ENCODE data around the gene MXD4.
A peak's percentile ranks its signal among the peaks of the same experiment; 100 is the strongest.

The MXD4 gene

DNA sequence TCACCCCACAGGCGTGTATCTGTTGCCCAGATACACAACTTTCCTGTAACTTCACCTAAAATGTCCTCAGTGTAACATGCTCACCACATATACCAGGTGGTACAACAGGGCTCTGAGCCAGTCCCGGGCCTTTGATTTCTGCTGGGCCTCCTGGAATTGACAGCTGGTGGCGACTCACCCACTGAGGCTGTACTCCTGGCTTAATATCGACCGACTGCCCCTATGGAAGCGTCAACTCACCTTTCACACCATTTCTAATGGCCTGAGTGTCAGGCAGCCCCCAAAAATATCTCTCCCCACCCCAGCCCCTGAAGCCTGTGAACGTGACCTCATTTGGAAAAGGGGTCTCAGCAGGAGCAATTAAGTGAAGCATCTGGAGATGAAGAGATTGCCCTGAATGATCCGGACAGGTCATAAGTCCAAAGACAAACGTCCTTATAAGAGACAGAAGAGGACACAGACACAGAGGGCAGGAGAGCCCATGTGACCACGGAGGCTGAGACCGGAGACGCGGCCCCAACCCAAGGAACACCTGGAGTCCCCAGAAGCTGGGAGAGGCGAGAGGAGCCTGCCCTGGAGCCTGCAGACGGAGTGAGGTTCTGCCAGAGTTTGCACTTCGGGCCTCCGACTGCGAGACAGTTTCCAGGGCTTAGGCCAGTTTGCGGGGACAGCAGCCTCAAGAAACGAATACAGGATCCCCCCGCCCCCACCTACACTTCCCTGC lies 12.6 kb upstream of the MXD4 start:
- no peak for DNase-seq

DNA sequence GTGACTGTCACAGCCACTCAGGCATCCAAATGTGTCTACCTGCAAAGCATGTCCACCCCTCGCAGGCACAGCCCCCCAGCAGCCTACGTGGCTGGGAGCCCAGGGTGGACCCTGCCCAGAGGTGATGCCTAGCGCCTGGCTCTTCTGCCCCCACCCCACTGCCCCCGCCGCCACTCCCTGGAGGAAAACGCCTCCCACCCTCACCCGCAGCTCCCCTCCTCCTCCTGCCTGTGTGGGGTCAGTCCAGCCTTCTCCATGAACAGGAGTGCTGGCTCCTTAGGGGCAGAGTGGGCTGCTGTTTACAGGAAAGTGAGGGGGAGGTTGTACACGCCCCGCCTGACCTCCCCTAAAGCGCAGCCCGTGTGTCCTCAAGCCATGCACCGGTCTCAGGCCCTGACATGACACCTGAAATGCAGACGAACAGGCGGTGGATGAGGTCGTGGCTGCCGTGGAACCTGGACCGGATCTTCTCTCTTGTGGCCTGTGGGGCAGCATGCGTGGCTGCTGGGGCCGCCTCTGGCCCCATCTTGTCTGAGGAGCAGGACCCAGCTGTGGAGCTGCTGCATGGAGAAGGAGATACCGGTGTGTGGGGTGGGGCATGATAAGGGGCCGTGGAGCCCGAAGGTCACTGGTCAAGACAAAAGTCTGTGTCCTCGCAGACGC lies 11.9 kb upstream of the MXD4 start:
- no peak for DNase-seq

DNA sequence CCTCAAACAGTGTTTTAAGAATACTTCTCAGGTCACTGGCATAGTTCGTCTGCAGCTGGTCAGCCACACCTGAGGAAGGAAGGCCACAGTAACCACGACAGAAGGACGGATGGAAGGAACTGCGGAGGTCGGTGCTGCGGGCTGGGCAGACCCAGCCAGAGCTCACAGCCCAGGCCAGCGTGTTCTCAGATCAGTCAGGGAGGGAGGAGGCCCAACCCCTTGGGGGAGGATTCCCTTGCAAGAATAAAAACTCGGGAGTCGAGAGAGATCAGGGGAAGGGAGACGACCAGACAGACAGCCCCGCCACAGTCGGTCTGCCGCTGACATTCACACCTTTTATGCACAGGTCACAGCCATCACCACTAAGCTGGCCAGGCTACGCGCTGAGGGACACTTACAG lies 11.3 kb upstream of the MXD4 start:
- no peak for DNase-seq

DNA sequence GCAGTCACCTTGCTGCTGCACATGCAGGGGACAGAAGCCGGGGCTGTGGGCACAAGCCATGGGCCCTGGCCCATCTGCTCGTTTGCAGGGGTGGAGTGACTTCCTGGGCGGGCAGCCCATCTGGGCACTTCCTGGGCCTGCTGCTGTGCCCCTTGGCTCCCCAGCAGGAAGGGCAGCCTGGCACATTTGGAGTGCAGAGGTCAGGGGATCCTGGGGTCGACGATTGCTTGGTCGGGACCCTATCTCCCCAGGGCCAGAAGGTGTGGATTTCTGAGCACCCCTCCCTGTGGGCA lies 10.9 kb upstream of the MXD4 start:
- DNase-seq, result no peak

DNA sequence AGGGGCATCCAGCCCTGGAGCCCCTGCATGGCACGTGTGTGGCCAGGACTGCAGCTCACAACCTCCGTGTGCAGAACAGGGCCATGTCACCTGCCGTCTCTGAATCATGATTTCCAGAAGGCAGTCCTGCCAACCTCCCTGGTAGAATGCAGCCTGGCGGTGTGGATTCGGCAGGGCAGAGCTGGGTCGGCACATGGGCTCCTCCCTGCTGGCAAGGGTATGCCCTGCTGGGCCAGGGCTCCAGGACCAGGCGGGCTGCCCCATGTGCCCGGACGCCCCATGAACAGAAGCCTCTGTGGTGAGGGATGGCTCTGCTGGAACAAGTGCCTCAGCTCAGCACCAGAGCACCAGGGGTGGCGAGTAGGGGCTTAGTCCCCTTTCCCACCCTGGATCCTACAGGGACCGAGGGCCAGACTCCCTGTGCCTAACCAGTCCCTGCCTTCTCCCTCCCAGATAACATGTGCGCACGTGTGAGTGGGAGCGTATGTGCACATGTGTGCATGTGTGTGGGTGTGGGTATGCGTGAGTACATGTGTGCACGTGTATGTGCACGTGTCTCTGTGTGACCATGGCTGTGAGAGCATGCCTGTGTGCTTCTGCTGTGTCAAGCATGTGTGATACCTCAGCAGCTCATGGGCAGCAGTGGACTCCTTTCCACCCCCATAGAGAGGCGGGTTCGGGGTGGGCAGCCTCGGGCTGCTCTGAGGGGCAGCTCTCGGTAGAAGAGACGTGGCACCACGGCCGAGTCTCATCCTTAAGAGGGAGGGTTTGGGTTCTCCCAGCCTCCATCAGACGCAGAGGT lies 10.3 kb upstream of the MXD4 start:
- DNase-seq, result no peak

DNA sequence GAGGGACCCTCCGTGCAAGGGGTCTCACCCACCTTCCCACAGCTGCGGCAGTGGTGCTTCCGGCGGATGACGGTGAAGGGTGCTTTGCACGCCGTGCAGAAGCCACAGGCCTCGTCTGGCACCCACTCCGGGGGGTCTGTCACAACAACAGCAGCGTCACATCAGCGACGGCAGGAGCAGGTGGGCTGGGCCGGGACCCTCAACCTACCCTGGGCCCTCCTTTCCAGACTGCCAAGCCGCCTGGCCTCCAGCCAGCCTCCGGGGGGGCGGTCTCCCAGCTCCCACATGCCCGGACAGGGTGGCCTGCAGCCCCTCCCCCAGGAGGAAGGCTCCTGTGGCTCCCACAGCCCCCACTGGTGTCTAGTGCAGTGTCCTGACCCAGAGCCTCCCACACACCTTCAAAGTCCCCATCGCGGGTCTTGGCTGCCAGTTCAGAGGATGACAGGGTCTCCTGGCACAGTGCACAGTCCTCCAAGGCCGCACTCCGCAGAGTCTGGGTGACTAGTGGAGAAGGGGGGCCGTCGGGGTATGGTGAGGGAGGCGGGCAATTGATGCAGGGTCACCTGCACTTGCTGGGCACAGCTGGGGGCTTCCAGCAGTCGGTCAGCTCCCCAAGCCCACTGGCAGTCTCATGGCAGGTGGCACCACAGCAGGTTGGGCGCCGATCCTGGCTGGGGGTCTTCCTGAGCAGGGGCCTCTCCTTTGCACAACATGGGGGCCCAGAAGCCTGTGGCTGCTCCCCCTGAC lies 9.5 kb upstream of the MXD4 start:
- no peak for DNase-seq

DNA sequence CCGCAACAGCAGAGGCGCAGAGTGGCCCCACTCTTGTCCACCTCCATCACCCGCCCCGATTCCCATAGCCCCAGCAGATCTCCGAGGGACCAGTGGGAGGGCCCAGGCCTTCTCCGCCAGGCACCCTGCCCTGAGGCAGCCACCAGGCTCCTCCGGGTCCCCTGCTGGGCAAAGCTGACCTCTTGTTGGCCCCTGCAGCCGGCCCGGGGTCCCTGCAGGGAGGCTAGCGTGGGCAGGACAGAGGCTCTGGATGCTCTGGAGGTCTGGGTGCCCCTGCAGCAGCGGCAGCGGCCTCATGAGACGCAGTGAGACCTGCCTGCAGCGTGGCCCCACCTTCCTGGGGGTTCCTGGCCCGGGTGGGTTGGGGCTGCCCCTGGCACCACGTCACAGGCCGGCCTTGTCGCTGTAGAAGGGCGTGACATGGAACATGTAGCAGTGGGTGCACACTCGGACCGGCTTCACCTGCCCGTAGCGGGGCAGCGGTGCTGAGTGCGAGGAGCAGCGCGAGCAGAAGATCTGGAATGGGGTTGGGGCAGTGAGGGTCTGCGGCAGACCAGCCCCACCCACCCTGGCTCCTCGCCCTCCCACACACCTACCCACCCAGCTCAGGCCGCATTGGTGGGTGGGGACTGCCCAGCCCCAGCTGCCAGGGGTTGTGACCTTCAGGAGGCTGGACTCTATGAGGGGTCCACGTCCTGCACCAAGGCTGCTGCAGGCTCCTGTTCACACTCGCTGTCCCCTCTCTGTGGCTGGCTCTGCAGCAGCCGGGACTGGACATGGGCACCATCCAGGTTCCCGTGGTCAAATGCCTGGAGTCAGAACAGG lies 8.6 kb upstream of the MXD4 start:
- DNase-seq, result no peak

DNA sequence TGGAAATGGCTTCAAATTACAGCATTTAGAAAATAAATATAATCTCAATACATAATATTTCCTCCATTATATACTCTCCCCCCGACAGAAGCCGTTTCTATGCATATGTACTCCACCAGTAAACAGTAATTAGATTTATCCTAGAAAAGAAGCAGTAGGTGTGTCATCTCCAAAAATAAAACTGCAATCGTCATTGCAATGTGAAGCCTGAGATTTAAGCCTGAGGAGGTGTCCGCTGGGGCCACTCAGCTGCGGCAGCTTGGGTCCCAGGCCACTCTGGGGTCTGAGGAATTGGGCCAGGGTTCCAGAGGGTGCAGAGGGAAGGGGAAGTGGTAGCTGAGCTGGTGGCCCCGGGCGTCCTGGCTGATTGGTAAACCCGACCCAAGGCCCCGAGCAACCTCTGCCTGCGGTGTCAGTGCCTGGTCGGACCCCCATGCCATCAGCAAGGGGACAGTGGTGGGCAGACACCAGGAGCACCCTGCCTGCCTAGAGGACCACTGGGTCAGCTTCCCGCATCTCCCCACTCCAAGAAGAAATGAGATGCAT lies 7.8 kb upstream of the MXD4 start:
- DNase-seq, result no peak

DNA sequence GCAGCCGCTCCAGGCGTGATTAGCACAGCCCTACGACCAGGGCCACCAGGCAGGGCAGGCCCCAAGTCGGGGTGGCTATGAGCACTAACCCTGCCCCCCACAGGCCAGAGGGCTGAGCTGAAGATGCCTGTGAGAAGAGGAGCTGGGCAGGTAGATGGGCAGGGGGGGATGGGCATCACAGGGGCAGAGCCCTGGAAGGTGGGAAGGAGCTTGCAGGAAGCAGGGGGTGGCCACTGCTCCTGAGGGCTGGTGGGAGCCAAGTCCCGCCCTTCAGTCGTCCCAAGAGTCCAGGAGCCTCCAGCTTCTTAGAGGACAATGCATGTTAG lies 7.3 kb upstream of the MXD4 start:
- DNase-seq, result no peak

DNA sequence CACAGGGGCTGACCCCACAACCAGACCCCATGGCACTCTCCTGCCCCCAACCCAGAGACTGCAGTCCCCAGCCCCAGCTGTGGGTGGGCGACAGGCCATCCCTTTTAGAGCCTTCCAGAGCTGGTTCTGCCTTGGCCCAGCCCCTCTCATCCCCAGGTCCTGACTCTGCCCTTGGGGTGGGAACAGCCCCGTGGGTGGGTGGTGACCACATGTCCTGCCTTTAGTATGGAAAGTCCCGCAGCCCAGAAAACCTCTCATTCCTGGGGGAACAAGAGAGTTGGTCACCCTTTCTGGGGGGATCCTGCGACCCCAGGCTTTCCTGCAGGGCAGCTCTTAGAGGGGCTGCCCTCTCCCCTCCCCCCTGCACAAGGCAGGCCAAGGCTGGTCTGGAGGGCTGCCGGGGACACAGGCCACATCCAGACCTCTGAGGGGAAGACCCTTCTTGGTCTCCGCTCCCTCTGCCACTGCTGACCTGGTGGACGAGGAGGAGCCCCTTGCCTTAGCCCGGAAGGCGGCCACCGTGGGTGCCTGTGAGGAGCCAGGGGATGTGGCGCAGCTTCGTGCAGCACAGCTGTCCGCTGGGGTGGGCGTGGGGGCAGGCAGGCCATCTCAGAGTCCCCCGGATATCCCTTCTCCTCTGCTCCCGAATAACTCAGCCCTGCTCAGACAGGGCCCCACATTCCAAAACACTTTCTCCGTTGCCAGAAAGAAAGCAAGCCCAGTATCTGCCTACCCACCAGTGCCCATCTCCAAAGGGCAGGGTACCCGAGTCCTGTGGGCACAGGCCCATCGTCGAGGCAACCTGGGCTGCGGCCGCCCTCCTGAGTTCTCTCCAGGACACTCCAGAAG lies 6.7 kb upstream of the MXD4 start:
- DNase-seq, result no peak

DNA sequence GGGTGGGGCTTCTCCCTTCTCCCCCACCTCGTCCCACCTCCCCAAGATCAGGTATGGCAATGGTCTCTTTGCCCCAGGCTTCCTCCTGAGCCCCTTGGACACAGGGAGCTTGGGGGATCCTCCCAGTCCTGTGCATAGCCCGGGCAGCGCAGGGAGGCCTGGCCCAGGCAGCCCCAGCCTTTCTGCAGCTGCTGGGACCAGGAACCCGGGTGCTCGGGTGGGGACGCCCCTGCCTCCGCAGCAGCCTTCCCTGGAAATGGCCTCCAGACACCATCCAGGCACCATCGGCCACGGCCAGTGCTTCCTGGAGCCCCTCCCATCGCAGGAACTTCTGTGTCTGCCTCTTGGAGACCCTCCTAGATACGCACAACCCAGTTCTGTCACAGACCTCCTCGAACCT lies 5.9 kb upstream of the MXD4 start:
- no peak for DNase-seq

DNA sequence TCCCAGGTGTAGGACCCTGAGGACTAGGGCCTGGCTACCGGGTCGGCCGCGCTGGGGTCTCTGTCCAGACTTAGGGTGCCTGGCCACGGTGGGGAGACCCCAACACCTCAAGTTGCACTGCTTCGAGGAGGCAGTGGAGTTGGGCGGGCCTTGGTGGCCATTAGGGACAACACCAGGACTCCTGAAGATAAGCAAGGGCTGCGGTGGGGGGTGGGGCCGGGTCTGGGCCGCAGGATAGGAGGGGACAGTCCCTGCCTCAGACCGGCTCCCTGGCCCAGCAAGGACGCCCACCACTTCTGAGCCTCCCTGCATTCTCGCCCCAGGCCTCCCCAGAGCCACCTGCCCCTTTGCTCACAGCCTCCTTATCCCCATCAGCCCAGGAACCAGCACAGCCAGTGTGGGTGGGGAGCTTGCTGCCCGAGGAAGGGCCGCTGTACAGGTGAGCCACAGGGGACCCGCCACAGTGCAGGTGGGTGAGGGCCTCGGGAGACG lies 5.5 kb upstream of the MXD4 start:
- no peak for DNase-seq

DNA sequence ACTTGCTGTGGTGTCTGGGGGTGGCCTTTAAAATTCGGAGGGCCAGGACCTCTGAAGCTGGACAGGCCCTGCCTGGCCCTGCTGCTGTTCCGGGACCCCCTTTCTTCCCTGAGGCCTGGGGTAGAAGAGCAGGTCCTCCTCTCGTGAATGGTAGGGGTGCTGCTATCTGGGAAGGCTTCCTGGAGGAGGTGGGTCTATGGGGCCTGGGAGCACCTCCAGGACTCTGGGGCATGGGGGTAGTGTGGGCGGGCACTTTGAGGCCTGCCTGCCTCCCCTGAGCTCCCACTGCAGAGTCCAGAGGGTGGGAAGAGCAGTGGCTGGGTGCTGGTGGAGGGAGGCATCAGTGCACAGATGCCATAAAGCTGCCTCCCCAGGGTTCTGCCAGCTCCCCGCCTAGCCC lies 4.9 kb upstream of the MXD4 start:
- no peak for DNase-seq

DNA sequence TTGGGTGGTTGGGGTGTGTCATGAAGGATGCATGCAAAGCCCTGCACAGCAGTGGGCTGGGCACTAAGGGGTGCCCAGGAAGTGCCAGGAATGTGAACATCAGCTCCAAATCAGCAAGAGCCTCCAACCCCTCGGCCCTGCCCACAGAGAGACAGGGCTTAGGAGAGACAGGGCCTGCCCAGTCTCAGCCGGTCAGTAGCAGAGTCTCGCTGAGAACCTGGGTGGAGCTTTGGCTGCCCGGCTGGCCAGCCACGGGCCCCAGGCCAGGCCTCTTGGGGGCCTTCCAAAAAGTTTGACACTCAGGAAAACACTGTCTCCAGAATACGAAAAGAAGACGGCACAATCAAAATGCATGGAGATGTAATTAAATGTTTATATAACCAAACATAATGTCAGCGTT lies 4.3 kb upstream of the MXD4 start:
- DNase-seq, result no peak

DNA sequence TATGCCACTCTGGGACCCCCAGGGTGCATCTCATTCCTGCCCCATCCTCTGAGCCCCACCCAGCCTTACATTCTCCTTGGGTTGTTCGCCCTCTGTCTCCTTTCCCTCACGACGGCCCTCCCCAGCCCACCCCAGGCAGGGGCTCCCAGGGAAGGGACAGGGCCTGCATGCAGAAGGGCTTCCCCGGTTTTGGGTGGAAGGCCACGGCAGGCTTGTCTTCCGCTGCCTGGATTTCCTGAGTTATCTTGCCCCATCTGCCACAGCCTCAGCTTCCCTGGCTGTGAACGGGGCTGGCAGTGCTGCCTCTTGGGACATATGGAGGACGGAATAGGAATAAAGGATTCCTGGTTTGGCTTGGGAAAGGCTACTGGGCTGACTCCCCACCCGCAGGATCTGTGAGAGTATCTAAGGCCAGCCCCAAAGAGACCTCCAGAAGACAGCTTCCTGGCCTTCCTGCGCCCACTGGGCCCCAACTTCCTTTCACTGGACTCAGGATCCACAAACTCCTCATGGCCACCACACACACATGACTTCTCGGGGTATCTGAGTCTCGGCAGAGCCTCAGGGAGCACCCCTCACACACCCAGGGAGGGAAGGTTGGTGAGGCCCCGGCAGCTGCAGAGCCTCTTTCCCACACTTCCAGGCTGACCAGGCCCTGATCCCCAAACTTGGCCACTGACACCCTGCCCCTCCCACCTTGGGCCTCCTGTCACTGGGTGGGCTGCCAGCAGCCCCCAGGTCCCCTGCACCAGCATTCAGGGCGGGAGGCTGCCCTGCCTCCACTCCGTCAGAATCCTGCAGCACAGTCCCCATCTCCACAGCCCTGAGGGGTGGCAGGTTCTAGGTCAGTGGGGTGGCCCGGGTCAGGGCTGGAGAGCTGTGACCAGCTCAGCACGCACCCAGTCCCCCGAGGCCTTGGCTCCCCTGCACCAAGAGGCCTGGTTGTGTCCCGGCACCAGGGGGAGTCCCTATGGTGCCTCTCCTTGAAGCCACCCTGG lies 3.5 kb upstream of the MXD4 start:
- no peak for DNase-seq

DNA sequence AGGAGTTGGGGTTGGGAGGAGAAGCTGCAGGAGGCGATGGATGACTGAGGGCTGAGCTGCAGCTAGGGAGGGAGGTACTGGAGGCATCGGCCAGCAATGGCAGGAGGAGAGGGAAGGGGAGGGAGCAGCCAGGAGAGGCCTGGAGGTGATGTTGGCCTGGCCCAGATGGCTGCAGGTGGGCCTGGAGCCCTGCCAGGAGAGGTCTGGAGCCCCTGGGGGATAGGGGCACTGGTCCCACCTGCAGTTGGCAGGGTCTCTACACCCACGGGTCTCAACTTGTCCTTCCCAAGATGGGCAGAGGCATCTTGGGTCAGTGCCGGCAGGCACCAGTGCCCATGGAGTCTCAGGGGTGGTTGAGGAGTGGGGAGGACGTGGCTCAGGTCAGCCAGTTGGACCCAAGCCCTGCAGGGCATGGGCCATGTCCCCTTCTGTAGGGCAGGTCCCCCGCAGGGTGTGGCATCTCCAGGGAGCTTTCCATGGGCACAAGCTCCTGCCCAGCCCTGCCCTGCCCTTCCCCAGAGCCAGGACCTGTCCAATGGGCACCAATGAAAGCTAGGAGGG lies 2.7 kb upstream of the MXD4 start:
- no peak for DNase-seq

DNA sequence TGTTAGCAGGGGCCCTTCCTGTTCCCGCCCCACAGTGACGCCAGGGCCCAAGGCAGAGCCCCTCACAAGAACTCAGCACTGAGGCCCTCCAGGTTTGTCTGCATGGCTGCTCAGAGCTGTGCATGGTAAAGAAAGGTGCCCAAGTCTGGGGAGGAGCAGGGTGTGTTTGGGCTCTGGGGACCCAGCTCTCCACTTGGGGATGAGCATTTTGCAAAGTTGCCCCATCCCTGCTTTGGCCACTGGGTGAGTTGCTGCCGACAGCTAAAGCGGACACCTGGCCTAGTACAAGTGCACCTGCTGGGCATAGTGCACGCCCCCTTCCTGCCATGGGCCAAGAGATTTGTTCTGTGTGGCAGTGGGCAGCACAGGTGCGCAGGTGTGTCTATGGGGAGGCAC lies 2.0 kb upstream of the MXD4 start:
- DNase-seq, result peak; percentile 7

DNA sequence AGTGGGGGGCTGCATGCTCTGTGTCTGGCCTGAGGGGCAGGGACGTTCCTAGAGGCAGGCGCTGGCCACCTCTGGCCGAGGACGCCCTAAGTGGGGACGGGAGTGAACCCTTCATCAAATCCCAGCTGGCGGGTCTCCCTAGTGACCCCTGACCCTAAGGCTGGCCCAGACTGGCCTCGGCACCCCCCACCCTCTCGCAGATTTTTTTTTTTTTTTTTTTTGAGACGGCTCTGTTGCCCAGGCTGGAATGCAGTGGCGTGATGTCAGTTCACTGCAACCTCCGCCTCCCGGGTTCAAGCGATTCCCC lies 988 bp upstream of the MXD4 start:
- DNase-seq, result no peak

DNA sequence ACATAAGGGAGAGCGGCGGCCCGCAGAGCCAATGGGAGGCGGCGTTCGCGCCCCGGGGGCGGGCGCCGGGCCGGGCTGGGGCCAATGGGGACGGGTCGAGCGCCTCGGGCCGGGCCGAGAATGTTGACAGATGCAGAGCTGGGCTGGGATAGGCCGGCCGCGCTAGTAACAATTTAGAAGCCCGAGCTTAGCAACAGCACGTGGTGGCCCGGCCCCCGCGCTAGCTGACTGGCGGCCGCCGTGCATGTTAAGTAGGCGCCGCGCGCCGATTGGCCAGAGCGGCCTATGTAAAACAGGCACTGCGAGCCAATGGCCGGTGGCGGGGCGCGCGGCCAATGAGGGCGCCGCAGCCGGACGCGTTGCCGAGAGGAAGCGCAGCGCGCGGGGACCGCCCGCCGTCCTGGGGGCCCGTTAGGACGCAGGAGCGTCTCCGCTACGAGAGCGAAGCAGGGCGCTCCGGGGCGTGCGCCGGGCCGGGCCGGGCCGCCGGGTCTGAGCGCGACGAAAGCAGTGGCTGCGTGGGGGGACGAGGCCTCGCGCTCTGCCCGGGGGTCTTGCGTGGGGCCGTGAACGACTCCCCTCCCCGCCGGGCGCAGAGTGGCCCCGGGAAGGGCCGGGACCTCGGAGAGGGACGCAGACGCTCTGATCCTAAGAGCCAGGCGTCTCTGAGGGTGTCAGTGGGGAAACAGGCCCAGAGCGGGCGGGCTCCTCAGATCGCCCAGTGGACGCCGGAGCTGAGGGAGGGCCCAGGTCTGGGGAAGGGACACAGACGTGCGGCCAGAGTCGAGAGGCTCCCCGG lies 435 bp upstream of the MXD4 start:
- peak; percentile 99 for DNase-seq
